Epithelial cell of esophagus (primary cell): Measurements from ENCODE around the gene CDH20.

Experiments
- DNase-seq: peaks from one replicate; pipeline ENCODE4 v3.0.0; 2010; ENCODE audit warnings: low read depth
- H3K4me3 ChIP-seq: 2 replicates; pipeline ENCODE4 v1.5.1; 2011; ENCODE audit warnings: mild to moderate bottlenecking, low read length, control low read depth
- CTCF ChIP-seq: IDR thresholded peaks from 2 replicates; pipeline ENCODE4 v1.5.1; 2011; ENCODE audit warnings: low read depth, mild to moderate bottlenecking, low read length, control low read depth, inconsistent platforms; ENCODE audit not compliant: insufficient read depth; ENCODE audit errors: missing control alignments

The CDH20 gene

GRCh38 chr18:61471541-61471940 is 138.3 kb downstream of the CDH20 start:
- no peak for TF ChIP-seq CTCF
- H3K4me3 ChIP-seq: no peak overlapping the region
- no peak for DNase-seq

GRCh38 chr18:61471942-61472341 is 138.7 kb downstream of the CDH20 start:
- DNase-seq: no peak
- TF ChIP-seq CTCF: no peak

GRCh38 chr18:61474341-61474740 is 141.1 kb downstream of the CDH20 start:
- no peak for TF ChIP-seq CTCF
- H3K4me3 ChIP-seq: no peak overlapping the region

More at GRCh38 chr18:61471942-61472341, 138.7 kb downstream of the CDH20 start:
- no peak overlapping the region for H3K4me3 ChIP-seq

GRCh38 chr18:61474918-61475317 is 141.7 kb downstream of the CDH20 start:
- TF ChIP-seq CTCF: no peak
- no peak for DNase-seq
- no peak overlapping the region for H3K4me3 ChIP-seq

More at GRCh38 chr18:61474341-61474740, 141.1 kb downstream of the CDH20 start:
- no peak for DNase-seq

GRCh38 chr18:61475931-61476330 is 142.7 kb downstream of the CDH20 start:
- no peak for DNase-seq
- TF ChIP-seq CTCF: no peak
- no peak overlapping the region for H3K4me3 ChIP-seq

GRCh38 chr18:61489334-61489733 is 156.1 kb downstream of the CDH20 start:
- TF ChIP-seq CTCF: no peak
- no peak for DNase-seq

GRCh38 chr18:61496374-61496773 is 163.1 kb downstream of the CDH20 start:
- H3K4me3 ChIP-seq: no peak overlapping the region
- no peak for TF ChIP-seq CTCF
- DNase-seq: no peak

More at GRCh38 chr18:61489334-61489733, 156.1 kb downstream of the CDH20 start:
- H3K4me3 ChIP-seq: no peak overlapping the region
